Lower leg skin (tissue), 4 donors: ENCODE data around the gene HGF. TPM values are rescaled to one million over a fixed set of nuclear protein-coding genes. Genes with fewer than 3 reads are reported as not detected.

ENCODE experiments used
- DNase-seq, 2 donors: peaks; one replicate each; pipeline ENCODE4 v3.0.0-alpha.2; 2019; ENCODE audit warnings: low spot score in 2 of 2
- H3K4me3 ChIP-seq: fragments of 200-600 bp; sonication (generic); 2 replicates; pipeline ENCODE4 v1.5.1; 2017; ENCODE audit warnings: mild to moderate bottlenecking, low read depth; ENCODE audit not compliant: poor library complexity, severe bottlenecking
- CTCF ChIP-seq, 3 donors: fragments of 450-650 bp; IDR thresholded peaks; one replicate each; pipeline ENCODE4 v1.5.1; 2016; ENCODE audit warnings: antibody characterized with exemption in 3 of 3, mild to moderate bottlenecking in 3 of 3, moderate library complexity in 2 of 3
- POLR2A ChIP-seq, 2 donors: fragments of 450-650 bp; IDR thresholded peaks; one replicate each; pipeline ENCODE4 v1.6.1; 2016 to 2017; ENCODE audit warnings: antibody characterized with exemption in 2 of 2, mild to moderate bottlenecking in 1 of 2, moderate library complexity in 1 of 2
- WGBS, 2 donors: methylation state at CpG; one replicate each; pipeline ENCODE4 v1.1.5; 2018; 5-methylcytosine and 5-hydroxymethylcytosine counted together
- intact Hi-C: fragments of 100-400 bp; cut with DNase I; formaldehyde crosslinking; loops from one replicate; pipeline ENCODE4 v1.15.0; 2023; ENCODE audit warnings: low total_unique reads
- total RNA-seq, 4 donors: library from RNA; depleted of rRNA; stranded (reverse); fragments of >200 nt; gene quantifications; one replicate each; pipeline ENCODE4 v1.1.0, GENCODE V29; 2016

Gene HGF
- total RNA-seq, 4 donors from 2014 or later = 0.91 to 1.5 (median 1.3) TPM

- intact Hi-C loops = no loop called here
- H3K4me3 ChIP-seq = no peak overlapping the region
- no peak for DNase-seq
- TF ChIP-seq CTCF (IDR thresholded peaks at IDR 0.05) (no peak), POLR2A (IDR thresholded peaks at IDR 0.05) (no peak)
- 43 to 51% methylated on average over 7 of the region's 7 CpGs for WGBS, 2 donors
Observed at GRCh38 chr7:81770728-81771223, 929 bp upstream of the HGF start.

- WGBS, 2 donors = 29 to 37% methylated on average over 9 of the region's 9 CpGs
- no peak for TF ChIP-seq CTCF (IDR thresholded peaks at IDR 0.05)
- no peak for TF ChIP-seq POLR2A (IDR thresholded peaks at IDR 0.05)
- H3K4me3 ChIP-seq = no peak overlapping the region
- no peak for DNase-seq
- intact Hi-C loops = no loop called here
Observed at GRCh38 chr7:81768951-81769778, 682 bp downstream of the HGF start.

GRCh38 chr7:81767926-81768325 is 1.9 kb downstream of the HGF start:
- intact Hi-C loops = no loop called here
- DNase-seq = no peak
- H3K4me3 ChIP-seq = no peak overlapping the region
- no peak for TF ChIP-seq CTCF (IDR thresholded peaks at IDR 0.05)
- no peak for TF ChIP-seq POLR2A (IDR thresholded peaks at IDR 0.05)
- WGBS, 2 donors = 37 to 48% methylated on average over 5 of the region's 5 CpGs

GRCh38 chr7:81761821-81762220 is 8.0 kb downstream of the HGF start:
- 94 to 95% methylated on average over 2 of the region's 2 CpGs for WGBS, 2 donors
- intact Hi-C loops = no loop called here
- no peak for TF ChIP-seq POLR2A (IDR thresholded peaks at IDR 0.05)
- TF ChIP-seq CTCF (IDR thresholded peaks at IDR 0.05) = no peak
- DNase-seq = no peak
- H3K4me3 ChIP-seq = no peak overlapping the region

- no peak for DNase-seq
- no peak for TF ChIP-seq POLR2A (IDR thresholded peaks at IDR 0.05)
- TF ChIP-seq CTCF (IDR thresholded peaks at IDR 0.05) = no peak
- WGBS, 2 donors = 55 to 57% methylated on average over 1 of the region's 1 CpG
- intact Hi-C loops = no loop called here
- H3K4me3 ChIP-seq = no peak overlapping the region
Observed at GRCh38 chr7:81761031-81761430, 8.8 kb downstream of the HGF start.
